ENCODE results near the gene ABRACL.
"Not testable (repeated sequence)": the region's sequence is repeated elsewhere in the genome, so short reads cannot be mapped to it uniquely, and the experiment has no call there.

ABRACL gene

DNA sequence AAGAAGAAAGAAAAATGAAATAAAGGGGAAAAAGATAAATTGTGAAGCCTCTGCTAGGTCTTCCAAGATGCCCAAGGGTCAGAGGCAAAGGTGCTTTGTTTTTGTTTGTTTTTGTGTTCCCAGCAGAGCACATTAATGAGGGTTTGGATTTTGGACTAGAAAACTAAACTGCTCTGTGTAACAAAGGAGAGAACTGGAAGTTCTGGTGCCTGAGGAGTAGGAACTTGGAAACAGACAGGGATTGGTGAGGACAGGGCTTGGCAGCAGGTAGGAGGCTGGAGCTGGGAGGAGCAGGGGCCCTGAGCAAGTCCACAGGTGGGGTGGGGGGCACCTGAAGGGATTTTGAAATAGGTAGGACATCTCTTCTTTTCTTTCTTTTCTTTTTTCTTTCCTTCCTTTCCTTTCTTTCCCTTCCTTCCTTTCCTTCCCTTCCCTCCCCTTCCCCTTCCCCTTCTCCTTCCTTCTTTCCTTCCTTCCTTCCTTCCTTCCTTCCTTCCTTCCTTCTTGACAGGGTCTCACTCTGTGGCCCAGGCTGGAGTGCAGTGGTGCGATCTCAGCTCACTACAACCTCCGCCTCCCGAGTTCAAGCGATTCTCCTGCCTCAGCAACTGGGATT lies 15.3 kb upstream of the ABRACL start:
- DNase-seq: no peak

DNA sequence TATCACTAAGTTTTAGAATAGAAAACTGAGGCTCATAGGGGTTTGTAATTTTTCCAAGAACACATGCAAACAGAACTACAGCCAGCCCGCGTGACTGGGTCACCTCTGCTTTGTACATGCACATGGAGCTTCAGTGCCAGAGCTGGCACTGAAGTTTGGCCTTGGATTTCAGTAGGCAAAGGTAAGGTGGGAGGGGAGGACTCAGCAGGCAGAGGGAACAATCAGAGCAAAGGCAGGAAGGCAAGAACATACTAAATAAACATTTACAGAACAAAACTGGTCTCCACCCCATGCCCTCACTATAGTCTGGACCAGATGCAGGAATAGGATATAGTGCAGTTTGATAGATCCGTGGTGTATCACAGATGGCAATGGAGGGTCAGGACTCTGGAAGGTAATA lies 13.6 kb upstream of the ABRACL start:
- no peak for DNase-seq

DNA sequence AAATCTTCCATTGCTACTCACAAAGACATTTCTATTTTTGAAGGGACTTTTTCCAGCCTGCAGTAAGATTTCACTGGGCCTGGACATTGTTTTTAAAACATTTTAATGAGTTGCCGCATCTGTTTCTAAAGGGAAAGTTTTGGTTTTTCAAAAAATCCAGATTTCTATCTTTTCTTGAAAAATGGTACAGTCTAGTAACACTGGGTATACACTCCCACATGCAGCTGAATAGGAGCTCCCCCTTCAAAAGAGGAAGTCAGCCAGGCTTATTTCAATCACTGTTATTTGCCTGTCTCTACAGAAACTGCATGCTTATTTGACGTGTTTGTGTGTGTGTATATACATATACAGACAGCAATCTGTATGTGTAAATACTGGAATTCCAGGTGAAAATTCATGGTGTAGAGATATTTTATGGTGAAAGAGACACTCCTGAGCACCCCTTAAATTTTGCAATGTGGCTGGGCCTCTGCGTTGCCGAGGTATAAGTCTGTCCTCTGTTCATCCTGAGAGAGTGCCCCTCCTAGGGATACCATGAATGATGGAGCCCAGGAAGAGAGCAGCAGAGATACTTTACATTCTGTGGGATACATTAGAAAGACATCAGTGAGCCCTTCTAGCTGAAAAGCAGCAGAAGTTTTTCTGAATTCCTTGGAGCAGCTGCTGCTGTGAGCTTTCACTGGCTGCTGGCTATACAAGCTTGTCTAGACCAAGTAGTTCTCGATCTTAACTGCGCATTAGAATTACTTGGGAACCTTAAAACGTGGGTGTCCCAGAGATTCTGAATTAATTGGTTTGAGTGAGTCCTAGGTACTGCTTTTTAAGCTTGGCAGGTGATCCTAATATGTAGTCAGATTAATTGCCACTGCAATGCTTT lies 12.0 kb upstream of the ABRACL start:
- no peak for DNase-seq

DNA sequence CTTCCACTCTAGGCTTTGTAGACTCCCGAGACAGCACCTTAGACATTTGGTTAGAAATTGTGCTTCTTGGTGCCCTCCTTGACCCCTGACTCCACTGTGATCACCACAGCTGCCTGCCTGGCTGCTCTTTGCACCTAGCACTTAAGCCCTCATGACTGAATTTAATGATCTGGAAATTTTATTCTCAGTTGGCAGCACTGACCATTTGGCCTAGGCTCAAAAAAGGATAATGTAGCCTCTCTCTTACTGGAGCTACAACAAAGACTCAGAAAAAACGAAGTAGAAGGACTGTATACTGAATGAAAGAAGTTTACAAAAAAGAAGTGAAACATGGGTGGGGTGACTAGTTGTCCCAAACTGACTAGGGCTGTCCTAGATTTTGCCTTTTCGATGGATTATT lies 11.3 kb upstream of the ABRACL start:
- DNase-seq: no peak

DNA sequence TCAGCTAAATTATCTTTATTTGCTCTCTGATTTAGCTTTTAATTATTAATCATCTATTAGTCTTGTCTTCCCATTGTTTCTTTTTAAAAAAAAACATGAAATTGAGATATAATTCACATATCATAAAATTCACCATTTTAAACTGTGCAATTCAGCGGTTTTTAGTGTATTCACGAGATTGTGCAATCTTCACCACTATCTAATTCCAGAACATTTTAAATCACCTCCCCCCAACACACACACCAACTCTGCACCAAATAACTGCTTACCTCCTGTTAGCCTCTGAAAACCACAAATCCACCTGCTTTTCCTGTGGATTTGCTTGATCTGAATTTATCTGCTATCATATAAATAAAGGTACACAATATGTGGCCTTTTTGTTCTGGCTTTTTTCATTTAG lies 8.8 kb upstream of the ABRACL start:
- DNase-seq: no peak

DNA sequence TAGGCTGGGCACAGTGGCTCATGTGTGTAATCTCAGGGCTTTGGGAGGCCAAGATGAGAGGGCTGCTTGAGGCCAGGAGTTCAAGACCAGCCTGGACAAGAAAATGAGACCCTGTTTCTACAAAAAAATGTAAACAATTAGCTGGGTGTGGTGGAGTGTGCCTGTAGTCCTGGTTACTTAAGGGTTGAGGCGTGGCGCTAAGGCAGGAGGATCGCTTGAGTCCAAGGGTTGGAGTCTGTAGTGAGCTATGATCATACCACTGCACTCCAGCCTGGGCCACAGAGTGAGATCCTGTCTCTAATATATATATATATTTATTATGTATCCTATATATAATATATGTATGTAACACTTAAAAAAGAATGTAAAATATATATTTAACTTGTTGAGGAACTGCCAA lies 7.9 kb upstream of the ABRACL start:
- DNase-seq: no peak

DNA sequence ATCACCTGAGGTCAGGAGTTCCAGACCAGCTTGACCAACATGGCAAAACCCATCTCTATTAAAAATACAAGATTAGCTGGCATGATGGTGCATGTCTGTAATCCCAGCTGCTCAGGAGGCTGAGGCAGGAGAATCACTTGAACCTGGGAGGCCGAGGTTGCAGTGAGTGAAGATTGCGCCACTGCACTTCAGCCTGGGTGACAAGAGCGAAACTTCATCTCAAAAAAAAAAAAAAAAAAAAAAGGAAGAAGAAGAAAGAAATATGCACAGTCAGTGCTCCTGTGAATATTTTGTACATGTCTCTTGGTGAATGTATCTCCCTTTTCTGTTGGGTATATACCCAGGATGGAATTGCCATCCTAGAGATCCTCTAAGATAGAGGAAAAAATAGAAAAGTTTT lies 3.1 kb upstream of the ABRACL start:
- not testable (repeated sequence) for DNase-seq

DNA sequence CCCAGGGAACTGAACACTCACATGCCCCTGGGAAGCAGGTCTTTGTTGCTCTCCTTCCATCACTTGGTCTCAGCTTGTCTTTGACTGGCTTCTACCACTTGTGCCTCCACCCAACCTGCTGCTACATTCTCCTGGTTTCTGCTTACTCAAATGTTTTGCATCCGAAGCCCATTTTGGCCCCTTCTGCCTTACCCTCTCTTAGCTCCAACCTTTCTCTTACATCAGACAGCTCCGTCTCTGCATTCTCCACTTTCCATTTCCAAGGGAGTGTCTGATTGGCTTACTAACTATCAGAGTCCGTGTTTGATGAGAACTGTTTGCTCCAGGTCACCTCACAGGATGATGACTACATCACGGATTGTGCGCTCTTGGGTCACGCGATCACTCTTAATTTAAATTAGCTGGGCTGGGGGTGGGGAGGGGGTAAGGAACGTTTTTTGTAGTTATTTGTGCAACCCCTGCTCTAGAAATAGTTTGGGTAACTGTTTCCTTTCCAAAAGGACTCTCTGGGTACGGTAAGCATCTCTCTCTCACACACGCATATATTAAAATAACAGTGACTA lies 844 bp upstream of the ABRACL start:
- no peak for DNase-seq

DNA sequence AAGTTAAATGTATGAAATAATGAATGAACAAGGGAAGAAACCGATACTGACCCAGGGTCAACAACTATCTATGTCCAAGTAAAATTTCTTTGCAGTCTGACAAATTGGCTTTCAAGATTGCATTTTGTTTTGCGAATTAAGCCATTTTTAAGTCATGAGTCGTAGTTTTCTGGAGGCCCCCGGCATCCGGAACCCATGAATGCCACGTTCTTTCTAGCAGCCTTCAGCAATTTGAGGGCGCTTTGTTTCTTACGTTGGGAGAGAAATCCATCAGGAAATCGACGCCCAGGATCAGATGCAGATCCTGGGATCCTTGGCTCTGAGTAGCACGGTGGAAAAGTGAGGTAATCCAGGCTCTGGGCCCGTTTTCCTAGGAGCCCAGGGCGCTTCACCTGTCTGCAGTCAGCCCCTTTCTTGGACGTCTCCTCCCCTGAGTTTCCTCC lies 309 bp upstream of the ABRACL start:
- DNase-seq: peak; percentile 14

DNA sequence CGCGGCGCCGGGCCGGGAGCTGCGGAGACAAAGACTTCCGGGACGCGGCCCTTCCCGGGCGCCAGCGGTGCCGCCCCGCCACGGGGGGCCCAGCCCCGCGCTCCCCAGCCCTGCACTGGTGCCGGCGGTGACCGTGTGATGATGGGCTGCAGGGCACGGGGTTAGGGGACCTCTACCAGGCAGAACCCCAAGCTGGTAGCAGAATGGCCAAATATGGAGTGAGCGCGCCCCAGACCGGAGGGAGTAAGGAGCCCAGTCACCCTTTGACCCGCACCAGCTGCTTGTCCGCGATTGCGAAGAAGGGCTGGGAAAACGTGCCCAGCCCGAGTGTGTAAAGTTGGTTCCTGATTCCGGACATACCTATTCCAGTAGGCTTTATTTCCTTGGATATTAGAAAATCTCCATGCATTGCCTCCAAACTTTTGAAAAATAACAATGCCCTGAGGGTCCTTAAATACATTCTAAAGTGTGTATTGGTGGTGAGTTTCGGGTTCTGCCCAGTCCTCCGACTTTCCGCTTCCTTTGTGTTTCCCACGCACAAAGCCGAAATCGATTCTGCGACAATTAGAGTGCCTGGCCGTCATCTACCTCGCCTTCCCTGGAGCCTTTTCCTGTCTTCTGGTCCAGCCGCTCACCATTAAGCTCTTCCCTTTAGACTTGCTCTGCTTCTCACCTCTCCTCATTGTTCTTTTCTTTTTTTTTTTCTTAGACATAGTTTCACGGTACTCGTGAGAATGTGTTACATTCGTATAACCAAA lies 1.1 kb downstream of the ABRACL start:
- no peak for DNase-seq

DNA sequence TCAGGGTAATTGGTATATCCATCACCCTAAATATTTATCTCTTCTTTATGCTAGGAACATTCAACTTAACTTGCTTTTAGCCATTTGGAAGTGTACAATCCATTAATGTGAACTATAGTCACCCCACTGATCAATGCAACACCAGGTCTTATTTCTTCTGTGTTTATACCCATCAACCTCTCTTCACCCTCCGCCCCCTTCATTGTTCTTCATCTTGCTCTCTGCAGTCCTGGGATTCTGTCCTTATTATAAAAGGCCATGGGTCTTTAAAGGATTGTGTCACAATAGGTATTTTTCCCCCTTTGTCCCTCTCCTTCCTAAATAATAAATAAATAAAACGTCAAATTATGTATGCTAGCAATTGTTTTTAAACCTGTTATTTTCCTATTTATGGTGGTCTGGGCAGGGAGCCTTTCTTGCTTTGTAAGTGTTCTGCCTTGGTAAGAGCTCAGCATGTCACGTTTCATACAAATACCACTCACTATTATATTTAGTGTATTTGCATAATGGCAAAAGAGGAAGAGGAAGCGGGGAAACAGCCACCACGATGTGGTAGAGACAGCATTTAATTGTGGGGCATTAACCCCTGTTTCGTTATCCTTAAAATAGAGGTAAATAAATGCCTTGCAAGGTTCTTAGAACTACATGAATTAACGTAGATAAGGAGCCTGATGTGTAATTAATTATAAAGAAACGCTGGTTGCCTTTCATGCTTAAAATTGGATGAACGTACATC lies 1.9 kb downstream of the ABRACL start:
- no peak for DNase-seq

DNA sequence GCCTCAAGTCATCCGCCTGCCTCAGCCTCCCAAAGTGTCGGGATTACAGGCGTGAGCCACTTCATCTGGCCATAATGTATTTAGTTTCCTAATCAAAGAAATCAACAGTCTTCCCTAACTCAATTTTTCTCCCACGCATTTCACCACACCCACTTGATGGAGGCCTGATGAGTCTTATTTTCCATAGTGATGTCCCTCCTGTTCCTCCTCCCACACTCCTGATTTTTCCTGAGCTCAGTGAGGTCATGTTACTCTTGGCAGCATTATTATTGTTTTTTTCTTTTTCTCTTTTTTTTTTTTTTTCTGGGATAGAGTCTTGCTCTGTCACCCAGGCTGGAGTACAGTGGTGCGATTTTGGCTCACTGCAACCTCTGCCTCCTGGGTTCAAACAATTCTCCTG lies 8.9 kb downstream of the ABRACL start:
- no peak for DNase-seq

DNA sequence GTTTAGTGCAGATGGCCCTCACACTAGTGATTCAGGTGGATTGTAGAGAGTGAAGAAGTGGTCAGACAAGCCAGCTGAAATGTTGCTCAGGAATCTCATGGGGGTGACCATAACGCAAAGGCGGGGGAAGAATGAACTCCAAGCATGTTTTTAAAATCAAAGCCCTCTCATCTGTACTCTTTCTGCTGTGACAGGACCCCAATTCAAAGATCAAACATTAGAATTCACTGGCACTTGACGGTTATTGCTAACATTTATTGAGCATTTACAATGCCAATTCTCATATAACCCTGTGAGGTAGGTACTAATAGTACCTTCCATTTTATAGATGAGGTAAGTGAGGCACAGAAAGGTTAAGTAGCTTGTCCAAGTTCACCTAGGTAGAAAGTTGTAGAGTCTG lies 15.7 kb downstream of the ABRACL start:
- DNase-seq: no peak

DNA sequence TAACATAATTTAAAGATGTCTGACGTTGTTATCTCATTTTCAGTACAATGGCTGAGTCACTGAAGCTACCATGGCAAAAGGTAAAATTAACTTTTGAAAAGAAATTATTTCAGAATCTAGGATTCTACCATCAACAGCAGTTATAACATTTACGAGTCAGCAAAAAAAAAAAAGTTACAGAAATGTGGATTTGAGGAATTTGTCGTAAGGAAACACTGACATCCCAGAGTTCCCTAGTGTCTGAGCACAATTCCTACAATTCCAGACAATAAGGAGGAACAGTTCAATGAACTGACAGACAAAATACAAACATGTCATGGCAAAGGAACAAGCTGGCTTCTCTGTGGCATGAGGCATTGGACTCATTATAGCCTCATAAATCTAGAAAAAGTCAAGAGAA lies 19.1 kb downstream of the ABRACL start:
- DNase-seq: no peak

DNA sequence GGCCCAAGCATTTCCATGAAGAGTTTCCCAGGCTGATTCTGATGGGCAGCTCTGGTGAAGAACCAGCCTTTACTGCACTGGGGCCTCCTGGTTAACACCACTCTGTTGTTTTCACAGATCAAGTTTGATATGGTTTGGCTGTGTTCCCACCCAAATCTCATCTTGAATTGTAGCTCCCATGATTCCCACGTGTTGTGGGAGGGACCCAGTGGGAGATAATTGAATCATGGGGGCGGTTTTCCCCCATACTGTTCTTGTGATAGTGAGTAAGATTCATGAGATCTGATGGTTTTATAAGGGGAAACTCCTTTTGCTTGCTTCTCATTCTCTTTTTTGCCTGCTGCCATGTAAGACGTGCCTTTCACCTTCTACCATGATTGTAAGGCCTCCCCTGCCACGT lies 20.4 kb downstream of the ABRACL start:
- not testable (repeated sequence) for DNase-seq

DNA sequence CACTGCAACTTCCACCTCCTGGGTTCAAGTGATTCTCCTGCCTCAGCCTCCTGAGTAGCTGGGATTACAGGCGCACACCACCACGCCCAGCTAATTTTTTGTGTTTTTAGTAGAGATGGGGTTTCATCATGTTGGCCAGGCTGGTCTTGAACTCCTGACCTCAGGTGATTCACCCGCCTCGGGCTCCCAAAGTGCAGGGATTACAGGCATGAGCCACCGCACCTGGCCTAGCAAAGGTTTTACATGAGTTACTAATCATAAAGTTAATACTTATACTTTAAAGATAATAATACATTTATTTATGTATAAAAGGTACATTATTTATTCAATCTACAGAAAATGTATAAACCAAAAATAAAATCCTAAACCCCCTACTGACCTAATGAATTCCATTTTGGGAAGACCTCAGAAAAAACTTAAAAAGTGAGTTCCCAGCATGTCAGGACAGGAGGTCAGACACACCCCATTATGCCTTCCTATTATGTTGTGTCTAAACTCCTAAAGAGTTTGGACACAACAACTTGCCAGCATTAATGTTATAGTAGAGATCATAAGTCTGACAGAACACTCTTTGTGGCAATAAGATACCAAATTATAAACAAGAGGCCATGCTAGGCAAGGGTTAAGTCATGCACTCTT lies 21.7 kb downstream of the ABRACL start:
- not testable (repeated sequence) for DNase-seq

DNA sequence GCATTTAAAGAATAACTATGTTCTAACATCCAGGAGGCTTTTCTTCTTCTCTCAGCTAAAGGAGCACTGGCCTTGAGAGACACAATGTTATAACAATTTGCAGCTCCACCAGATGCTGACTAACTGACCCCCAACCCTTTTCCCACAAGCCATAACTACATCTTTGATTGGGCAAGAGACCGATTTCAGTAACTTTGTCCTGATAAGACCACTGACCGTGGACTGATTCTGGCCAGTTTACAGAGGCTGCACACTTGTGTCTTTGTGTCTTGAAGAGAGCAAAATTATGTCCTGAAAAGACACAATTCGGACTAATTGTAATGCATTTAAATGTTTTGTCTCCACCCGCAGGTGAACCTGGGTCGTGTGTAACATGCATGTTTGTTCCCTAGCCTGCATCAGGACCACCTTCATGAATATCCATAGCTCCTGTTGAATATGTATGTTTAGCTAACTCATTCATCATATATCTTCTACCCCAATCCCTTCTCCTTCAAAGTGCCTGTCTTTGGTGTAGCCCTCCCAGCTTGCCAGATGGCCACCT lies 22.3 kb downstream of the ABRACL start:
- no peak for DNase-seq

DNA sequence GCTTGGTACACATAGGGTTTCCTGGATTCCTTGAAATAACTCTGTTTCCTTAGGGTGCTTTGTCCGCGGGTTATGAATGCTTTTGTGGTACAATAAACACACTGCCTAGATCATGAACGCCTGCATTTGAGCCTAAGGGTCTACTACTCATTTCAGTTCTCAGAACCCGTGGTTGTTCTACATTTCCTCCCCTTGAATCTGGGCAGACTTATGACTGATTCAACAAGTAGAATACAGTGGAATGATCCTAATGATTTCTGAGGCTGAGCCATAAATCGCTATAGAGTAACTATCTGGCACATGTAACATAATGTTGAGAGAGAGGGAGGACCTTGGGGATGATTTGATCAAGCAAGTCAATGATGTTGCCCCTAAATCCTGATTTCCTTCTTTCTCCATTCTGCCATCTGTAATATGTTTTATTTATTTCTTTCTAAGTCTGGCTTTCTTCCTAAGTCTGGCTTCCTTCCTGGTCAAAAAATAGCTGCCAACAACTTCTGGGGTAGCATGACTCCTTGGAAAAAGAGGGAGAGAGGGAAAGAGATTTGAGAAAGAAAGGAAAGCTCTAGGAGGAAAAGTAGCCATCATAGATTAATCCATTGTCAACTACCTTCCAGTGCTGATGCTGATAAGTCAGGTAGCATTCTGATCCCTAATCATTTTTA lies 23.0 kb downstream of the ABRACL start:
- no peak for DNase-seq

DNA sequence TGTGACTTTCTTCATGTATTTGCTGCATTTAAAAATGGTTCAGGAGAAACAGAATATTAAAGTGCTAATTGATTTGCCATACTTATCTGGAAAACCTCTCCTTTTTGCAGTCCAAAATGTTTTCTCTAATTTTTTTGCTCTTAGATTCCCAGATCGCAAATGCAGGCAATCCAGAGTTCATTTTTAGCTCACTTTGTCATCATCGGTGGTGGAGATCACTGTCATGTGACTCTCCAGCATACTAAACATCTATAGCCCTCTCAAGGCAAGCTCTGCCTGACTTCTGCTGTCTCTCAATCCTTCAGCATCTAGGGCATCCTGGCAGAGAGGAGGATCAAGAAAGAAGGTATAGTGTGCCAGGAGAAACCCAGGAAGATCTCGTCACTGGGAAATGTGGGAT lies 24.8 kb downstream of the ABRACL start:
- DNase-seq: no peak

DNA sequence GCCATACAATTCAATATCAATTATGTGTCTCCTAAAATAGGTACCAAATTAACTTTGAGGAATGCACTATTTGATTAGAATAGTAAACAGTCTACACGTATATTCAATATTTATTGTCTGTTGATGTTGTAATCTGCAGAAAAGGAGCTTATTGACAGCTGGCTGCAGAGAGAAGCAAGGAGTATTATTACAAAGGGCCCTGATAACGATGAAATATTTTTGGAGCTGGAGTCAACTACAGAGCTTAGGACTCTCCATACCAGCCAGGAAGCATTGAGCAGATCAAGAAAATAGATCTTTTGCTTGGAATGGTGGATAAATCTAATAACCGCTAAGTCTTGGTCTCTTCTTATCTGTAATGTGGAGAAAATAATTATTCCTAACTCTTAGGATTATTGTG lies 25.5 kb downstream of the ABRACL start:
- DNase-seq: no peak

DNA sequence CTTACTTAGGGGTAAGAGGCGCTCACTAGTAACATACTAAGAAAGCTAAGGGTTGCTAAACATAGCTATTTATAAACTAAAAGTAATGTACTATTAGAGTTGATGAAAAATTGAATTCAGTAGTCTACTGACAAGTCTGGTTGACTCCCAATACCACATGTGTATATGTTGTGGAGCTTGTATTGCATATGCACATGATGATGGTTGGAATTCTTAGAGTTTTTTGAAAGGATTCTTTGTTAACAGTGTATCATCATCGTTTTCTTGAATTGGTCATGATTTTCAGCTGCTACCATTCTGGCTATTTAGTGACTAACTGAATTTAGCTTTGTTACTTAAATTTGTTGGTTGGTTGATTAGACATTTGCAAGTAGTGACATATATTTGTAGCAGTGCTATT lies 27.2 kb downstream of the ABRACL start:
- no peak for DNase-seq

All from 8988T (cell line).